Subcutaneous abdominal adipose tissue (tissue), 5 donors: ENCODE measurements around the gene ZBTB45.
"Not testable (repeated sequence)": the region's sequence is repeated elsewhere in the genome, so short reads cannot be mapped to it uniquely, and the experiment has no call there.

Source experiments
- H3K27ac ChIP-seq: one replicate; pipeline ENCODE4 v1.7.0; 2013; ENCODE audit warnings: low read depth, mild to moderate bottlenecking, inconsistent platforms, low read length, moderate library complexity
- H3K27me3 ChIP-seq, 5 donors: one replicate each; pipeline ENCODE4 v1.7.0; 2013; ENCODE audit warnings: low read length in 5 of 5, inconsistent platforms in 1 of 5; ENCODE audit not compliant: control insufficient read depth in 5 of 5, insufficient read depth in 4 of 5
- H3K36me3 ChIP-seq, 5 donors: one replicate each; pipeline ENCODE4 v1.7.0; 2013; ENCODE audit warnings: low read length in 5 of 5; ENCODE audit not compliant: control insufficient read depth in 5 of 5, insufficient read depth in 5 of 5
- H3K4me1 ChIP-seq, 5 donors: one replicate each; pipeline ENCODE4 v1.7.0; 2013; ENCODE audit warnings: low read length in 5 of 5, mild to moderate bottlenecking in 3 of 5, moderate library complexity in 1 of 5; ENCODE audit not compliant: control insufficient read depth in 5 of 5, insufficient read depth in 5 of 5
- H3K4me3 ChIP-seq, 5 donors: one replicate each; pipeline ENCODE4 v1.7.0; 2013; ENCODE audit warnings: low read length in 5 of 5, low read depth in 1 of 5
- H3K9ac ChIP-seq, 5 donors: one replicate each; pipeline ENCODE4 v1.7.0; 2013; ENCODE audit warnings: low read length in 5 of 5, mild to moderate bottlenecking in 4 of 5, moderate library complexity in 3 of 5
- H3K9me3 ChIP-seq, 5 donors: one replicate each; pipeline ENCODE4 v1.7.0; 2013; ENCODE audit warnings: low read length in 5 of 5; ENCODE audit not compliant: control insufficient read depth in 5 of 5
- donor health status: healthy.
- donor health status: healthy.
- donor health status: healthy.
- donor health status: healthy.
- donor health status: healthy.

The ZBTB45 gene

DNA sequence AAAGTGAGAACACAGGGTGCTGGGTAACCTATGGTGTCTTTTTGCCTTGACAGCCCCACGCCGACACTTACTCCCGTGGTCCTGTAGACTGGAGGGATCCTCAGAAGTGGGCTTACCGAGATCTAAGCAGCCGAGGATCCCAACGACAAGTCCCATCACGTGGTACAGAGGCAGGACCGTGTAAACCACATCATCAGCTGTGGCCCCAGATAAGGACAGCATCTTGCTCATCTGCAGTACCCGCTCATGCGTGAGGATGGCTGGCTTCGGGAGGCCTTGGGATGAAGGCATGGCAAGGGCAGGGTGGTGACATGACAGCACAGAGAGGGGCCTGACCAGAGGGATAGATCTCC lies 9.9 kb downstream of the ZBTB45 start:
- Histone ChIP-seq H3K4me3 (no peak overlapping the region), H3K27me3 (no peaks in the 10 kb centered on the region), H3K27ac (no peak overlapping the region), H3K9me3 (peaks cover 0 to 5% (median 0%) of the 10 kb centered on the region in 5 donors), H3K9ac (peak overlapping the region in 1 of 5 donors; percentile 15), H3K4me1 (peaks cover 2 to 15% (median 12%) of the 10 kb centered on the region in 5 donors), H3K36me3 (peaks cover 0 to 5% (median 0%) of the 10 kb centered on the region in 5 donors)

GRCh38 chr19:58507602-58508223 lies 11.9 kb downstream of the ZBTB45 start:
- H3K27ac ChIP-seq, H3K36me3 ChIP-seq, H3K4me1 ChIP-seq: not testable (repeated sequence)

DNA sequence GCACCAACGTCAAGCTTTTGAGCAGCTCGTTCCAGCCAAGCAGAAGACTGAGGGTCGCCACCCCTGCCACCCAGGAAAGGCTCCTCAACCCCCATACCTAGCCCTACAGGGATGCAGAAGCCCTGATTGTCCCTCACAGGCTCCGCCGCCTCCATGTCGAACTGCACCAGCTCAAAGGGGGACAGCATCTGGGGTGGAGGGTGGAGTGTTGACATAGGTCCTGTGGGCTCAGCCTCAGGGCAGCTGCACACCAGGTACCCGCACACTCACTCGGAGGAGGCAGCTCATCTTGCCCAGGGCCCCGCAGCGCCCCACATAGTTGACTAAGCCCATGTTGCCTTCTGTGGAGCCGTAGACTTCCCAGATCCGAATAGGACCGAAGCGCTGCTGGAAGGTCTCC lies 19.4 kb downstream of the ZBTB45 start:
- Histone ChIP-seq H3K9ac (no peak overlapping the region), H3K27ac (no peak overlapping the region), H3K36me3 (no peaks in the 10 kb centered on the region), H3K4me1 (peaks cover 4 to 23% (median 21%) of the 10 kb centered on the region in 5 donors), H3K4me3 (peak overlapping the region; percentile 64 to 88 (median 79)), H3K27me3 (no peaks in the 10 kb centered on the region), H3K9me3 (no peaks in the 10 kb centered on the region)

More at GRCh38 chr19:58507602-58508223, 11.9 kb downstream of the ZBTB45 start:
- not testable (repeated sequence) for H3K9ac ChIP-seq, H3K4me3 ChIP-seq, H3K27me3 ChIP-seq, H3K9me3 ChIP-seq

- Histone ChIP-seq H3K4me3 (peak overlapping the region; percentile 70 to 88 (median 79)), H3K27me3 (no peaks in the 10 kb centered on the region), H3K9ac (peak overlapping the region in 3 of 5 donors; percentile 69 to 85 (median 71)), H3K4me1 (peaks cover 4 to 23% (median 21%) of the 10 kb centered on the region in 5 donors), H3K9me3 (no peaks in the 10 kb centered on the region), H3K36me3 (no peaks in the 10 kb centered on the region), H3K27ac (peak overlapping the region; percentile 37)
Measured at GRCh38 chr19:58499021-58499927, 20.3 kb downstream of the ZBTB45 start.

- no peaks in the 10 kb centered on the region for H3K36me3 ChIP-seq
- peak overlapping the region in 3 of 5 donors; percentile 11 to 46 (median 39) for H3K9ac ChIP-seq
- H3K4me1 ChIP-seq, result peaks cover 4 to 23% (median 21%) of the 10 kb centered on the region in 5 donors
- peak overlapping the region; percentile 70 to 81 (median 78) for H3K4me3 ChIP-seq
- H3K27me3 ChIP-seq, result no peaks in the 10 kb centered on the region
- no peaks in the 10 kb centered on the region for H3K9me3 ChIP-seq
- H3K27ac ChIP-seq, result no peak overlapping the region
Measured at GRCh38 chr19:58498316-58499020, 21.1 kb downstream of the ZBTB45 start.

DNA sequence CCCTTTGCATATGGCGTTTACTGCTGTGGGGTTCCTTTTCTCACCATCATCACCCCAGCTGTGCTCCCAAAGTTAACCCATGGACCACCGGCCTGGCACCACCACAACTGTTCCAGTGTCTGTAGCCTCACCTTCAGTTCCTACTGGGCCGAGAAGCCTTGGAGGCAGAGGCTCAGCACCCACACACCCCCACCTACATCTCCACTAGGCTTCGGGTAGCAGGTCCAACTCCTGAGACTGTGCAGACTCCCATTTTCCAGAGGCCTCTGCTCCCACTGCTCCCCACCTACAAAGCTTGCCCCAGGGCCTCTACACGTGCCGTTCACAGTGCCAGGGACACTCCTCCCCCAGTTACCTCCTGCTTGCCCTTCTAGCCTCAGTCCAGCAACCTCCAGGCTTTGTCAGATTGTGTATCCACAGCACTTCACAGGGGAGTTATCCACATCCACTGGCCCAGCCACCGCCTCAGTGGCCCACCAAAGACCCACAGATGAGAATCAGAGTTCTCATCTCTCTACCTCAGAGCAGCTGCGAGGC lies 21.9 kb downstream of the ZBTB45 start:
- Histone ChIP-seq H3K36me3 (no peaks in the 10 kb centered on the region), H3K27me3 (no peaks in the 10 kb centered on the region), H3K9ac (no peak overlapping the region)

DNA sequence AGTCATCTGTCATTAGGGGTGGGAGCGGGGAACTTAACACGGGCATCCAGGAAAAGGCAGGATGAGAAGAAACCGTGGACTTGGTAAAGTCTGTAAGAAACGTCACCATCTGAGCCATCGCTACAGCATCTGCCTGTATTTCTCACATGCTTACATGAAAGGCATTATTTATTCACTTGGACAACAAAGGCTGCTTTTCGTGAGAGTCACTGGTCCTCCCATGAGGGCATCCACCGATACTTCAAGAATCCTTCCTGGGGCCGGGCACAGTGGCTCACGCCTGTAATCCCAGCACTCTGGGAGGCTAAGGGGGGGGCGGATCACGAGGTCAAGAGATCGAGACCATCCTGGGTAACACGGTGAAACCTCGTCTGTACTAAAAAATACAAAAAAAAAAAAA lies 27.3 kb downstream of the ZBTB45 start:
- H3K36me3 ChIP-seq, result no peaks in the 10 kb centered on the region
- no peak overlapping the region for H3K9ac ChIP-seq
- H3K4me3 ChIP-seq, result no peak overlapping the region
- no peak overlapping the region for H3K27ac ChIP-seq
- H3K27me3 ChIP-seq, result no peaks in the 10 kb centered on the region
- H3K4me1 ChIP-seq, result no peaks in the 10 kb centered on the region
- H3K9me3 ChIP-seq, result no peaks in the 10 kb centered on the region

More for the DNA sequence above, 21.9 kb downstream of the ZBTB45 start:
- no peaks in the 10 kb centered on the region for H3K9me3 ChIP-seq
- peaks cover 4 to 23% (median 21%) of the 10 kb centered on the region in 5 donors for H3K4me1 ChIP-seq
- no peak overlapping the region for H3K4me3 ChIP-seq
- no peak overlapping the region for H3K27ac ChIP-seq

DNA sequence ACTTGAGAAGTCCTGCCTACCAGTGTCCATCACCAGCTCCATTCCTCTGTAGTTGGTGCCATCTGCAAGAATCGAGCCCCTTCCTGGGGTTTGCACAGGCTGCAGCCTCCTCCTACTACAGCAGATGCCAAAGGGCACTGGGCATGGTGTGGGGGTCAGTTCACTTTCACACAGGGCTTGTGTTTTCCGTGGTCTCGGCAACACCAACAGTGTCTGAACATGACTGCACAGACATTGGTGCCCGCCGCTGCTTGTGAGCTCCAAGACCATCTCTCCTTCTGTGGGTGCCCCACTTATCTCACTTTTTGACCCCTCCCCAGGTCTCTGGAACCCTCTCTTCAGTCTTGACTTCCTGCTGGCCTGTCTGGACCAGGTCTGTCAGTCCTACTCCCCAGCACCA lies 28.2 kb downstream of the ZBTB45 start:
- H3K9me3 ChIP-seq, result no peaks in the 10 kb centered on the region
- H3K36me3 ChIP-seq, result no peaks in the 10 kb centered on the region
- no peak overlapping the region for H3K27ac ChIP-seq
- H3K4me1 ChIP-seq, result no peaks in the 10 kb centered on the region
- no peak overlapping the region for H3K9ac ChIP-seq
- H3K27me3 ChIP-seq, result no peaks in the 10 kb centered on the region
- no peak overlapping the region for H3K4me3 ChIP-seq

GRCh38 chr19:58484349-58484748 lies 35.3 kb downstream of the ZBTB45 start:
- H3K4me1 ChIP-seq, H3K4me3 ChIP-seq: not testable (repeated sequence)

More at GRCh38 chr19:58484349-58484748, 35.3 kb downstream of the ZBTB45 start:
- H3K9me3 ChIP-seq, H3K27me3 ChIP-seq, H3K27ac ChIP-seq, H3K9ac ChIP-seq: not testable (repeated sequence)
- peaks cover 0 to 22% (median 17%) of the 10 kb centered on the region in 5 donors for H3K36me3 ChIP-seq
